Lung (tissue), 12 donors: ENCODE results near the gene ACACA. TPM values are rescaled to one million over a fixed set of nuclear protein-coding genes. Genes with fewer than 3 reads are reported as not detected.

Experiments
- ATAC-seq: fragments of 200-7000 bp; cut with Tn5 transposase; one replicate; pipeline ENCODE4 v1.9.1; 2020; ENCODE audit warnings: moderate number of reproducible peaks; ENCODE audit not compliant: insufficient read depth, low FRiP score
- DNase-seq, 3 donors: peaks; one replicate each; pipeline ENCODE4 v3.0.0-alpha.2; 2013 to 2017
- H3K27ac ChIP-seq, 2 donors: one replicate each; pipeline ENCODE4 v1.5.1; 2013; ENCODE audit warnings: mild to moderate bottlenecking in 2 of 2, moderate library complexity in 2 of 2, control low read depth in 1 of 2, inconsistent platforms in 1 of 2, low read depth in 1 of 2, low read length in 1 of 2
- H3K27me3 ChIP-seq, 3 donors: one replicate each; pipeline ENCODE4 v1.5.1; 2013; ENCODE audit warnings: low read length in 2 of 3; ENCODE audit not compliant: control insufficient read depth in 3 of 3, insufficient read depth in 3 of 3
- H3K36me3 ChIP-seq, 4 donors: one replicate each; pipeline ENCODE4 v1.5.1; 2013; ENCODE audit warnings: low read length in 4 of 4, mild to moderate bottlenecking in 1 of 4, moderate library complexity in 1 of 4; ENCODE audit not compliant: control insufficient read depth in 4 of 4, insufficient read depth in 4 of 4
- H3K4me1 ChIP-seq, 5 donors: one replicate each; pipeline ENCODE4 v1.5.1; 2013; ENCODE audit warnings: low read length in 5 of 5, mild to moderate bottlenecking in 2 of 5, moderate library complexity in 1 of 5; ENCODE audit not compliant: control insufficient read depth in 5 of 5, insufficient read depth in 5 of 5
- H3K4me3 ChIP-seq: one replicate; pipeline ENCODE4 v1.5.1; 2013; ENCODE audit warnings: mild to moderate bottlenecking, control low read depth, moderate library complexity
- H3K9ac ChIP-seq, 2 donors: one replicate each; pipeline ENCODE4 v1.5.1; 2013; ENCODE audit warnings: low read length in 2 of 2, control low read depth in 1 of 2; ENCODE audit not compliant: insufficient read depth in 1 of 2
- H3K9me3 ChIP-seq, 4 donors: one replicate each; pipeline ENCODE4 v1.5.1; 2013; ENCODE audit warnings: low read length in 3 of 4, mild to moderate bottlenecking in 1 of 4, moderate library complexity in 1 of 4; ENCODE audit not compliant: control insufficient read depth in 4 of 4, insufficient read depth in 3 of 4
- CTCF ChIP-seq: IDR thresholded peaks from 2 replicates; pipeline ENCODE4 v1.5.1; 2012; ENCODE audit warnings: mild to moderate bottlenecking; ENCODE audit errors: control extremely low read depth, extremely low read depth
- WGBS, 2 donors: extraction: QIAGEN DNeasy Blood & Tissue Kit; methylation state at CpG; one replicate each; pipeline ENCODE4 v1.1.7; 2013; 5-methylcytosine and 5-hydroxymethylcytosine counted together
- polyA plus RNA-seq, 2 donors: library from polyadenylated mRNA; stranded (reverse); fragments of 200-250 nt; gene quantifications; one replicate each; pipeline ENCODE4 v1.2.1, GENCODE V29; 2013
- total RNA-seq, 2 donors: library from RNA; depleted of rRNA in 1 of 2; stranded (reverse); fragments of >200 nt in 1 of 2; gene quantifications; one replicate each; pipeline ENCODE4 v1.2.1, GENCODE V29; 2014 to 2021
- donor health status: control.
- donor health status: control.
- donor health status: Bipolar disorder and iron deficiency.
- donor health status: healthy.
- donor health status: DM: yes; HTN: yes; CAD: no.

Gene ACACA
- total and polyA plus RNA-seq, 4 donors, result 26.0 to 111 (median 55.6) TPM

GRCh38 chr17:37138571-37139120, 268.0 kb downstream of the ACACA start:
- Histone ChIP-seq H3K4me1 (peaks cover 0 to 5% (median 0%) of the 10 kb centered on the region in 5 donors), H3K4me3 (no peak overlapping the region), H3K27me3 (no peaks in the 10 kb centered on the region), H3K9ac (no peak overlapping the region), H3K9me3 (no peaks in the 10 kb centered on the region), H3K36me3 (peaks cover 0 to 6% (median 3%) of the 10 kb centered on the region in 4 donors), H3K27ac (no peak overlapping the region)
- 75 to 94% methylated on average over 1 of the region's 1 CpG for WGBS, 2 donors
- TF ChIP-seq CTCF, result no peak
- DNase-seq (no peak), ATAC-seq (no peak)

- DNase-seq, result no peak
- 94% methylated on average over 6 of the region's 6 CpGs for WGBS, 2 donors
- no peak overlapping the region for H3K27ac ChIP-seq
- H3K36me3 ChIP-seq, result peaks cover 0 to 6% (median 3%) of the 10 kb centered on the region in 4 donors
- no peaks in the 10 kb centered on the region for H3K27me3 ChIP-seq
- no peak overlapping the region for H3K4me3 ChIP-seq
- no peak for TF ChIP-seq CTCF
- no peak overlapping the region for H3K9ac ChIP-seq
- H3K4me1 ChIP-seq, result peaks cover 0 to 5% (median 0%) of the 10 kb centered on the region in 5 donors
- no peaks in the 10 kb centered on the region for H3K9me3 ChIP-seq
- no peak for ATAC-seq
Observed at GRCh38 chr17:37137906-37138514, 268.6 kb downstream of the ACACA start.

- ATAC-seq (no peak), DNase-seq (no peak)
- TF ChIP-seq CTCF, result no peak
- Histone ChIP-seq H3K9me3 (no peaks in the 10 kb centered on the region), H3K4me1 (peaks cover 0 to 5% (median 0%) of the 10 kb centered on the region in 5 donors), H3K9ac (no peak overlapping the region), H3K27me3 (no peaks in the 10 kb centered on the region), H3K4me3 (no peak overlapping the region), H3K27ac (no peak overlapping the region), H3K36me3 (peaks cover 0 to 6% (median 3%) of the 10 kb centered on the region in 4 donors)
- WGBS, 2 donors, result 81 to 98% methylated on average over 4 of the region's 4 CpGs
Observed at GRCh38 chr17:37137070-37137610, 269.5 kb downstream of the ACACA start.
